ENCODE results near the gene LRRC8C.
"Not testable (repeated sequence)": the region's sequence is repeated elsewhere in the genome, so short reads cannot be mapped to it uniquely, and the experiment has no call there.

The LRRC8C gene

GRCh38 chr1:89703469-89703868 is 70.5 kb downstream of the LRRC8C start:
- TF ChIP-seq, protein P1, sequence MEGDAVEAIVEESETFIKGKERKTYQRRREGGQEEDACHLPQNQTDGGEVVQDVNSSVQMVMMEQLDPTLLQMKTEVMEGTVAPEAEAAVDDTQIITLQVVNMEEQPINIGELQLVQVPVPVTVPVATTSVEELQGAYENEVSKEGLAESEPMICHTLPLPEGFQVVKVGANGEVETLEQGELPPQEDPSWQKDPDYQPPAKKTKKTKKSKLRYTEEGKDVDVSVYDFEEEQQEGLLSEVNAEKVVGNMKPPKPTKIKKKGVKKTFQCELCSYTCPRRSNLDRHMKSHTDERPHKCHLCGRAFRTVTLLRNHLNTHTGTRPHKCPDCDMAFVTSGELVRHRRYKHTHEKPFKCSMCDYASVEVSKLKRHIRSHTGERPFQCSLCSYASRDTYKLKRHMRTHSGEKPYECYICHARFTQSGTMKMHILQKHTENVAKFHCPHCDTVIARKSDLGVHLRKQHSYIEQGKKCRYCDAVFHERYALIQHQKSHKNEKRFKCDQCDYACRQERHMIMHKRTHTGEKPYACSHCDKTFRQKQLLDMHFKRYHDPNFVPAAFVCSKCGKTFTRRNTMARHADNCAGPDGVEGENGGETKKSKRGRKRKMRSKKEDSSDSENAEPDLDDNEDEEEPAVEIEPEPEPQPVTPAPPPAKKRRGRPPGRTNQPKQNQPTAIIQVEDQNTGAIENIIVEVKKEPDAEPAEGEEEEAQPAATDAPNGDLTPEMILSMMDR (conservative IDR thresholded peaks at IDR 0.05; ENCODE audit: low read depth, low read length): no peak
- H3K4me3 ChIP-seq (ENCODE audit: low read length): no peak overlapping the region
- DNase-seq (ENCODE audit: low read depth): no peak

GRCh38 chr1:89704014-89704413 is 71.1 kb downstream of the LRRC8C start:
- DNase-seq (ENCODE audit: low read depth): no peak
- TF ChIP-seq, protein P1 (conservative IDR thresholded peaks at IDR 0.05; ENCODE audit: low read depth, low read length): no peak
- H3K4me3 ChIP-seq (ENCODE audit: low read length): no peak overlapping the region

- DNase-seq (ENCODE audit: low read depth); H3K4me3 ChIP-seq (ENCODE audit: low read length): not testable (repeated sequence)
Measured at GRCh38 chr1:89704885-89705284, 72.0 kb downstream of the LRRC8C start.

GRCh38 chr1:89705901-89706699 is 73.2 kb downstream of the LRRC8C start:
- no peak overlapping the region for H3K4me3 ChIP-seq (ENCODE audit: low read length)
- TF ChIP-seq, protein P1 (conservative IDR thresholded peaks at IDR 0.05; ENCODE audit: low read depth, low read length): no peak
- no peak for DNase-seq (ENCODE audit: low read depth)

- DNase-seq (ENCODE audit: low read depth): no peak
- TF ChIP-seq, protein P1 (conservative IDR thresholded peaks at IDR 0.05; ENCODE audit: low read depth, low read length): no peak
- no peak overlapping the region for H3K4me3 ChIP-seq (ENCODE audit: low read length)
Measured at GRCh38 chr1:89706700-89707012, 73.7 kb downstream of the LRRC8C start.

DNA sequence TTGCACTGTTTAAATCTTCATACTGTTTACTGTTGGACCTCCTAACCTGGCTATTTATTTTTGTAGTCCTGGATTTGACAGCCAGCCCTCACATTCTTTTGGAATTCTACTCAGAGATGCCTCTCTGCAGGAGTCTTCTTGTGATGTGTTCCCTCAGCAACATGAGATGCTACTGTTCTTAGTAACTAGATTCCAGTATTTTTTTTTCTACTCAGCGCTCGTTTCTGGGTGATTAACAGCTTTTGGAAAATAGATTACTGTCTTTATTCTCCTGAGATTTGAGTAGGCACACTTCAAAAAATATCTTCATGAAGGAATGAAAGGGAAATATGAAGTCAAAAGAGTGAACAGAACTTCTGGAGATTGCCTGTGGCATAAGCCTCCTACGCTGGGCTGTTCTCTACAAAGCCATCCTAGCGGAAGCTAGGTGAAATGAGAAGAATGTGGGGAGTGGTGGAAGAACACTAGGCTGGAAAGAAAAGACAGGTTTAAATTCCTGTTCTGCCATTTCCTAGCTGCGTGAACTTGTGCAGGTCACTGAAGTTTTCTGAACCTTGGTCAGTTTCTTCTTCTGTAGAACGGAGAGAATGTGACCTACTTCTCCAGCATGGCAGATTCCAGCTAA is 75.9 kb downstream of the LRRC8C start:
- no peak overlapping the region for H3K4me3 ChIP-seq (ENCODE audit: low read length)
- no peak for DNase-seq (ENCODE audit: low read depth)
- TF ChIP-seq, protein P1 (conservative IDR thresholded peaks at IDR 0.05; ENCODE audit: low read depth, low read length): no peak

DNA sequence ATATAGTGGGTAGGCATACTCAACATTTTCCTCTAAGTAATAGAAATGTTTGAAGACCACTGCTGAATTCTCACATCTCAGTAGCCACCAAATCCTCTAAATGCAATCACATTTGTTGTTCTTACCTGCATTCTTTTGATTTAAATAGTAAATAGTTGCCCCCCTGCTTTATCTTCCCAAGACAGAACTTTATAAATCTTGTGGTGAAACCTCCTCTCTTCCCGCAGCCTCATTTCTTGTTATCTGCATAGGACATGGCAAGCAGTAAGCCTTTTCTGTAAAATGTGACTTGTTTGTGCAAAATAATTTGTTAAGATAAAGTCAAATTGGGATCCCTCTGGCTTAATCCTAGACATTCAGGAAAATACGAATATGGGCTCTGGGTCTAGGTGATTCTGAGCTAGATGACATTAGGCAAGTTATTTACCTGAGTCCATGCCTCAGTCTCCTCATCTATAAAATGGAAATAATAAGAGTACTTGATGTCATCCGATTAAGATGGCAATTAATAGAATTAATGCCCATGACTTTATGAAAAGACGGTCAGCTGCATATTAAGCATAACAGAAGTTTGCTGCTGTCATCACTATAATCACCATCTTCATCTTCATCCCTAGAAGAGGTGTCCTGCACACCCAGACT is 77.7 kb downstream of the LRRC8C start:
- H3K4me3 ChIP-seq (ENCODE audit: low read length): no peak overlapping the region
- DNase-seq (ENCODE audit: low read depth): no peak
- TF ChIP-seq, protein P1 (conservative IDR thresholded peaks at IDR 0.05; ENCODE audit: low read depth, low read length): no peak

All from retinal pigment epithelial cell (primary cell).